HG03097 (cell line): Measurements from ENCODE around the gene TAF1C.

Source experiments
- ATAC-seq: cut with Tn5 transposase; IDR thresholded peaks from one replicate; pipeline ENCODE4 v1.9.1; 2021; ENCODE audit not compliant: unreplicated experiment, low FRiP score

TAF1C gene

GRCh38 chr16:84161801-84162200 is 25.1 kb downstream of the TAF1C start:
- no peak for ATAC-seq

- no peak for ATAC-seq
Measured at GRCh38 chr16:84161037-84161436, 25.8 kb downstream of the TAF1C start.

GRCh38 chr16:84159800-84160199 is 27.1 kb downstream of the TAF1C start:
- no peak for ATAC-seq

GRCh38 chr16:84159007-84159406 is 27.9 kb downstream of the TAF1C start:
- ATAC-seq, result no peak

- no peak for ATAC-seq
Measured at GRCh38 chr16:84156342-84156784, 30.5 kb downstream of the TAF1C start.

GRCh38 chr16:84155771-84156170 is 31.1 kb downstream of the TAF1C start:
- no peak for ATAC-seq

GRCh38 chr16:84155226-84155625 is 31.6 kb downstream of the TAF1C start:
- no peak for ATAC-seq

- no peak for ATAC-seq
Measured at GRCh38 chr16:84153660-84154214, 33.1 kb downstream of the TAF1C start.

GRCh38 chr16:84150926-84151325 is 35.9 kb downstream of the TAF1C start:
- no peak for ATAC-seq

GRCh38 chr16:84144859-84145639 is 41.8 kb downstream of the TAF1C start, which contains the start of the genes DNAAF1 and HSDL1:
Gene DNAAF1, plus strand, starts transcription at chr16:84145308. Its CDS starts 133 bp downstream, at chr16:84145441.
Gene HSDL1, minus strand, starts transcription at chr16:84145177. Its CDS starts 13,856 bp downstream, at chr16:84131321.
- ATAC-seq, result peak; percentile 84

- no peak for ATAC-seq
Measured at GRCh38 chr16:84144209-84144858, 42.5 kb downstream of the TAF1C start.

- no peak for ATAC-seq
Measured at GRCh38 chr16:84143784-84144199, 43.1 kb downstream of the TAF1C start.

GRCh38 chr16:84143081-84143480 is 43.8 kb downstream of the TAF1C start:
- ATAC-seq, result no peak

GRCh38 chr16:84141143-84141670 is 45.6 kb downstream of the TAF1C start:
- ATAC-seq, result no peak

- no peak for ATAC-seq
Measured at GRCh38 chr16:84139628-84140258, 47.1 kb downstream of the TAF1C start.

GRCh38 chr16:84138824-84139627 is 47.8 kb downstream of the TAF1C start:
- ATAC-seq, result peak; percentile 65

- ATAC-seq, result no peak
Measured at GRCh38 chr16:84138500-84138823, 48.4 kb downstream of the TAF1C start.

- ATAC-seq, result no peak
Measured at GRCh38 chr16:84137769-84138357, 49.0 kb downstream of the TAF1C start.

GRCh38 chr16:84137287-84137686 is 49.6 kb downstream of the TAF1C start:
- ATAC-seq, result no peak
